SIG-M5 (cell line): ENCODE measurements around the gene SMURF2.

ENCODE experiments used
- DNase-seq: peaks from one replicate; lab custom pipeline; 2025; lab: John Stamatoyannopoulos, UW

The SMURF2 gene

GRCh38 chr17:64537488-64537887 lies 124.6 kb downstream of the SMURF2 start:
- DNase-seq, result no peak

- DNase-seq, result no peak
Observed at GRCh38 chr17:64536913-64537312, 125.2 kb downstream of the SMURF2 start.

GRCh38 chr17:64535357-64535756 lies 126.8 kb downstream of the SMURF2 start:
- DNase-seq, result no peak

GRCh38 chr17:64534187-64534586 lies 127.9 kb downstream of the SMURF2 start:
- no peak for DNase-seq

- DNase-seq, result no peak
Observed at GRCh38 chr17:64533784-64534183, 128.3 kb downstream of the SMURF2 start.

- no peak for DNase-seq
Observed at GRCh38 chr17:64532409-64532808, 129.7 kb downstream of the SMURF2 start.

GRCh38 chr17:64531955-64532371 lies 130.1 kb downstream of the SMURF2 start:
- no peak for DNase-seq

- no peak for DNase-seq
Observed at GRCh38 chr17:64529221-64529620, 132.9 kb downstream of the SMURF2 start.

GRCh38 chr17:64527914-64528313 lies 134.2 kb downstream of the SMURF2 start:
- no peak for DNase-seq

GRCh38 chr17:64520359-64520758 lies 141.7 kb downstream of the SMURF2 start:
- DNase-seq, result no peak

- DNase-seq, result no peak
Observed at GRCh38 chr17:64519601-64520000, 142.5 kb downstream of the SMURF2 start.

- DNase-seq, result no peak
Observed at GRCh38 chr17:64515829-64516228, 146.3 kb downstream of the SMURF2 start.

- no peak for DNase-seq
Observed at GRCh38 chr17:64515419-64515818, 146.7 kb downstream of the SMURF2 start.

- DNase-seq, result no peak
Observed at GRCh38 chr17:64509179-64509578, 152.9 kb downstream of the SMURF2 start.

GRCh38 chr17:64508683-64509082 lies 153.4 kb downstream of the SMURF2 start:
- no peak for DNase-seq

- peak; percentile 46 for DNase-seq
Observed at GRCh38 chr17:64507413-64507782, 154.7 kb downstream of the SMURF2 start.

- DNase-seq, result peak; percentile 96
Observed at GRCh38 chr17:64506576-64507412, 155.3 kb downstream of the SMURF2 start, which contains the start of gene CEP95. Gene CEP95 (plus strand): TSS chr17:64506977. CDS start chr17:64507098, 121 bp downstream.

- peak; percentile 96 for DNase-seq
Observed at GRCh38 chr17:64506201-64506575, 155.9 kb downstream of the SMURF2 start, which contains the start of gene DDX5. Gene DDX5 (minus strand): TSS chr17:64506289. CDS start chr17:64506119, 170 bp downstream.

- peak; percentile 36 for DNase-seq
Observed at GRCh38 chr17:64505340-64506200, 156.5 kb downstream of the SMURF2 start.

GRCh38 chr17:64504769-64505339 lies 157.3 kb downstream of the SMURF2 start:
- DNase-seq, result no peak

- DNase-seq, result no peak
Observed at GRCh38 chr17:64503821-64504768, 158.0 kb downstream of the SMURF2 start.
